Endothelial cell of umbilical vein (primary cell): Measurements from ENCODE around the gene SLC12A2. TPM values are rescaled to one million over a fixed set of nuclear protein-coding genes. Genes with fewer than 3 reads are reported as not detected.

Experiments used
- BruUV-seq: library from RNA; stranded (reverse); fragments of 400-500 nt; replicated peaks from 2 replicates; lab custom pipeline; 2021; lab: Mats Ljungman, UMichigan
- CTCF ChIA-PET: fragments of 300-600, 350-600 bp; sonication (Branson Sonifier 250); formaldehyde crosslinking; loops from one replicate; lab custom pipeline; 2021; ENCODE audit warnings: antibody characterized with exemption, inconsistent platforms; lab: Charles Lee
- POLR2A ChIA-PET: fragments of 300-600, 350-600 bp; sonication (Branson Sonifier 250); formaldehyde crosslinking; loops from one replicate; lab custom pipeline; 2021; ENCODE audit warnings: antibody characterized with exemption, inconsistent platforms; lab: Charles Lee
- DNase-seq: peaks from one replicate; pipeline ENCODE4 v3.0.0-alpha.2; 2011; ENCODE audit warnings: low read depth, low spot score
- FAIRE-seq: peaks from 2 replicates; lab custom pipeline; 2011; peaks lifted over from hg19 to GRCh38; lab: Jason Lieb, UNC
- H2AFZ ChIP-seq: 2 replicates; pipeline ENCODE4 v1.6.0; 2012; ENCODE audit warnings: low read depth, low read length, control low read depth, inconsistent platforms
- H3K27ac ChIP-seq: 2 replicates; pipeline ENCODE4 v1.5.1; 2011; ENCODE audit warnings: low read depth, mild to moderate bottlenecking, control low read depth, low read length, moderate library complexity; ENCODE audit not compliant: insufficient read depth
- H3K27me3 ChIP-seq, 2 experiments: 2 replicates each; pipeline versions ENCODE4 v1.6.0 to v1.6.1; 2011; ENCODE audit warnings: low read length in 2 of 2, mixed read lengths in 1 of 2; ENCODE audit not compliant: control insufficient read depth in 2 of 2, insufficient read depth in 2 of 2
- H3K36me3 ChIP-seq, 2 experiments: 2 replicates in 1 of 2; 3 replicates in 1 of 2; pipeline ENCODE4 v1.5.1; 2011; ENCODE audit warnings: low read length in 2 of 2, mild to moderate bottlenecking in 1 of 2, moderate library complexity in 1 of 2; ENCODE audit not compliant: control insufficient read depth in 2 of 2, insufficient read depth in 2 of 2; ENCODE audit errors: extremely low read depth in 1 of 2
- H3K4me1 ChIP-seq: 3 replicates; pipeline ENCODE4 v1.5.1; 2011; ENCODE audit warnings: mild to moderate bottlenecking, low read length; ENCODE audit not compliant: control insufficient read depth, insufficient read depth; ENCODE audit errors: extremely low read depth
- H3K4me2 ChIP-seq: 2 replicates; pipeline ENCODE4 v1.6.1; 2011; ENCODE audit warnings: low read length, control low read depth, mixed read lengths; ENCODE audit not compliant: insufficient read depth
- H3K4me3 ChIP-seq, 3 experiments: fragments of 200-600 bp in 1 of 3; sonication (generic), shearing (Covaris generic) in 1 of 3; replicated peaks in 1 of 3; 2 replicates each; pipeline ENCODE4 v1.5.1; 2011 to 2016; ENCODE audit warnings: control low read depth in 3 of 3, low read length in 3 of 3, mild to moderate bottlenecking in 2 of 3, inconsistent platforms in 1 of 3, low read depth in 1 of 3, moderate library complexity in 1 of 3; ENCODE audit not compliant: insufficient read depth in 1 of 3
- H3K79me2 ChIP-seq: 2 replicates; pipeline ENCODE4 v1.6.0; 2012; ENCODE audit warnings: low read length, inconsistent platforms; ENCODE audit not compliant: control insufficient read depth, insufficient read depth
- H3K9ac ChIP-seq: replicated peaks from 2 replicates; pipeline ENCODE3; 2011; ENCODE audit warnings: low read length, control low read depth; ENCODE audit not compliant: insufficient read depth; ENCODE audit errors: extremely low read depth
- H3K9me1 ChIP-seq: replicated peaks from 3 replicates; pipeline ENCODE4 v1.6.0; 2011; ENCODE audit warnings: mild to moderate bottlenecking, low read length; ENCODE audit not compliant: control insufficient read depth, insufficient read depth; ENCODE audit errors: extremely low read depth
- H3K9me3 ChIP-seq: replicated peaks from 2 replicates; pipeline ENCODE4 v1.5.1; 2012; ENCODE audit warnings: low read length, inconsistent platforms; ENCODE audit not compliant: control insufficient read depth, insufficient read depth
- H4K20me1 ChIP-seq: replicated peaks from 2 replicates; pipeline ENCODE3; 2011; ENCODE audit warnings: mild to moderate bottlenecking, low read length; ENCODE audit not compliant: control insufficient read depth, insufficient read depth; ENCODE audit errors: extremely low read depth
- EZH2 ChIP-seq: IDR thresholded peaks from 2 replicates; pipeline ENCODE4 v1.6.1; 2012; ENCODE audit warnings: borderline replicate concordance, low read depth, mild to moderate bottlenecking, moderate library complexity, low read length, inconsistent platforms; ENCODE audit not compliant: severe bottlenecking
- FOS ChIP-seq: IDR thresholded peaks from 2 replicates; pipeline ENCODE4 v1.6.1; 2011; ENCODE audit warnings: mild to moderate bottlenecking, low read length, moderate library complexity, borderline replicate concordance; ENCODE audit not compliant: insufficient read depth
- JUN ChIP-seq: IDR thresholded peaks from 2 replicates; pipeline ENCODE4 v1.6.1; 2011; ENCODE audit warnings: borderline replicate concordance, low read depth; ENCODE audit not compliant: insufficient read length, insufficient read depth
- MYC ChIP-seq: IDR thresholded peaks from one replicate; pipeline ENCODE4 v1.6.1; 2011; ENCODE audit warnings: mild to moderate bottlenecking, low read depth, low read length
- POLR2A ChIP-seq: IDR thresholded peaks from 2 replicates; pipeline ENCODE4 v1.6.1; 2012; ENCODE audit warnings: low read depth, mild to moderate bottlenecking, control low read depth, low read length
- POLR2AphosphoS5 ChIP-seq: IDR thresholded peaks from 2 replicates; pipeline ENCODE4 v1.6.1; 2012; ENCODE audit warnings: low read depth, mild to moderate bottlenecking, control low read depth, low read length, moderate library complexity; ENCODE audit not compliant: insufficient read depth
- dilution Hi-C: fragments of 300-500 bp; cut with MboI; formaldehyde crosslinking; loops from one replicate; pipeline ENCODE4 v1.15.0; 2019; ENCODE audit warnings: low sequenced_read_pairs; ENCODE audit not compliant: extremely low pct_ligation_motif_present
- intact Hi-C: fragments of 100-400 bp; cut with micrococcal nuclease; formaldehyde crosslinking; loops from one replicate; pipeline ENCODE4 v1.10.0; 2022
- polyA plus RNA-seq, 4 experiments: library from polyadenylated mRNA; depleted of rRNA in 3 of 4; stranded (reverse) in 3 of 4; unstranded in 1 of 4; fragments of >200 nt; gene quantifications; 2 replicates each; pipeline versions ENCODE4 v1.2.1 to v1.2.3, GENCODE V29; 2011 to 2012; ENCODE audit warnings: missing spikeins in 1 of 4
- total RNA-seq: library from RNA; stranded (reverse); gene quantifications from 2 replicates; pipeline ENCODE4 v1.2.3, GENCODE V29; 2021
- TF ChIP-seq, protein P1 (sequence below), 2 donors: IDR thresholded peaks; 1 replicate in 1 of 2; 2 replicates in 1 of 2; pipeline ENCODE4 v1.5.1; 2011; ENCODE audit warnings: low read length in 2 of 2, mild to moderate bottlenecking in 2 of 2, moderate library complexity in 2 of 2, control low read depth in 1 of 2, inconsistent platforms in 1 of 2, low read depth in 1 of 2; ENCODE audit not compliant: insufficient read depth in 1 of 2; ENCODE audit errors: extremely low read depth in 1 of 2

Gene SLC12A2
- total and polyA plus RNA-seq, 2 donors (not counting 3 experiments of a cell fraction or from before 2014, with no cell fraction given) = 11.0 to 59.5 TPM

DNA sequence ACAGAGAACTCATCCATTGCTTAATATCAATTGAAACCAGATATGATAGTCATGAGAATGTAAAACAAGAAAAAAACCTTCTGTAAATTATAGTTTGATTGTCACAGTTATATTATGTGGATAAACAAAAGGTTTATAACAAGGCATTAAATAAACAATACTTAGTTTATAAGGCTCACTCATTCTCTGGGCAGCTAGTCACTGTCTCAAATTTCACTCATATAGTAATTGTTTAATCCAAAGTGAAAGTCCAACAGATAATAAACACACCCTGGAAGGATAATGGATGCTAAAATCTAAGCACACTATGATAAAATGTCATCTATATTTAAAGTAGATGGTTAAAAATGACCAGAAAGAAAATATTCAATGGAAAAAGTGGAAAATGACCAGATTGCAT is 30.8 kb upstream of the SLC12A2 start:
- intact Hi-C loops (no loop called here), dilution Hi-C loops (no loop called here)
- no peak for DNase-seq
- no peaks in the 10 kb centered on the region for H3K9me3 ChIP-seq
- no peaks in the 10 kb centered on the region for H3K9me1 ChIP-seq
- H3K4me3 ChIP-seq = no peak overlapping the region
- CTCF ChIA-PET = no interaction called here
- no peaks in the 10 kb centered on the region for H3K79me2 ChIP-seq
- H3K27me3 ChIP-seq = no peaks in the 10 kb centered on the region
- no peaks in the 10 kb centered on the region for H4K20me1 ChIP-seq
- no peak for FAIRE-seq
- TF ChIP-seq JUN (no peak), FOS (no peak), EZH2 (no peak), MYC (no peak), POLR2AphosphoS5 (no peak), POLR2A (no peak)
- TF ChIP-seq, protein P1, sequence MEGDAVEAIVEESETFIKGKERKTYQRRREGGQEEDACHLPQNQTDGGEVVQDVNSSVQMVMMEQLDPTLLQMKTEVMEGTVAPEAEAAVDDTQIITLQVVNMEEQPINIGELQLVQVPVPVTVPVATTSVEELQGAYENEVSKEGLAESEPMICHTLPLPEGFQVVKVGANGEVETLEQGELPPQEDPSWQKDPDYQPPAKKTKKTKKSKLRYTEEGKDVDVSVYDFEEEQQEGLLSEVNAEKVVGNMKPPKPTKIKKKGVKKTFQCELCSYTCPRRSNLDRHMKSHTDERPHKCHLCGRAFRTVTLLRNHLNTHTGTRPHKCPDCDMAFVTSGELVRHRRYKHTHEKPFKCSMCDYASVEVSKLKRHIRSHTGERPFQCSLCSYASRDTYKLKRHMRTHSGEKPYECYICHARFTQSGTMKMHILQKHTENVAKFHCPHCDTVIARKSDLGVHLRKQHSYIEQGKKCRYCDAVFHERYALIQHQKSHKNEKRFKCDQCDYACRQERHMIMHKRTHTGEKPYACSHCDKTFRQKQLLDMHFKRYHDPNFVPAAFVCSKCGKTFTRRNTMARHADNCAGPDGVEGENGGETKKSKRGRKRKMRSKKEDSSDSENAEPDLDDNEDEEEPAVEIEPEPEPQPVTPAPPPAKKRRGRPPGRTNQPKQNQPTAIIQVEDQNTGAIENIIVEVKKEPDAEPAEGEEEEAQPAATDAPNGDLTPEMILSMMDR (IDR thresholded peaks at IDR 0.05; ENCODE audit: extremely low read depth in 1 of 2, insufficient read depth in 1 of 2, low read depth in 1 of 2, low read length in 2 of 2) = no peak
- POLR2A ChIA-PET = no interaction called here
- no peak overlapping the region for H3K9ac ChIP-seq
- H3K27ac ChIP-seq = no peak overlapping the region
- no peaks in the 10 kb centered on the region for H3K36me3 ChIP-seq
- H3K4me1 ChIP-seq = no peaks in the 10 kb centered on the region
- H2AFZ ChIP-seq = no peak overlapping the region
- no TSS peak for BruUV-seq
- H3K4me2 ChIP-seq = no peak overlapping the region
